ENCODE measurements around the gene ZNF146. TPM values are rescaled to one million over a fixed set of nuclear protein-coding genes. Genes with fewer than 3 reads are reported as not detected.
A peak's percentile ranks its signal among the peaks of the same experiment; 100 is the strongest.
"Not testable (repeated sequence)": the region's sequence is repeated elsewhere in the genome, so short reads cannot be mapped to it uniquely, and the experiment has no call there.

ZNF146 gene
- 60.5 TPM for polyA plus RNA-seq (ENCODE audit: insufficient read length)

DNA sequence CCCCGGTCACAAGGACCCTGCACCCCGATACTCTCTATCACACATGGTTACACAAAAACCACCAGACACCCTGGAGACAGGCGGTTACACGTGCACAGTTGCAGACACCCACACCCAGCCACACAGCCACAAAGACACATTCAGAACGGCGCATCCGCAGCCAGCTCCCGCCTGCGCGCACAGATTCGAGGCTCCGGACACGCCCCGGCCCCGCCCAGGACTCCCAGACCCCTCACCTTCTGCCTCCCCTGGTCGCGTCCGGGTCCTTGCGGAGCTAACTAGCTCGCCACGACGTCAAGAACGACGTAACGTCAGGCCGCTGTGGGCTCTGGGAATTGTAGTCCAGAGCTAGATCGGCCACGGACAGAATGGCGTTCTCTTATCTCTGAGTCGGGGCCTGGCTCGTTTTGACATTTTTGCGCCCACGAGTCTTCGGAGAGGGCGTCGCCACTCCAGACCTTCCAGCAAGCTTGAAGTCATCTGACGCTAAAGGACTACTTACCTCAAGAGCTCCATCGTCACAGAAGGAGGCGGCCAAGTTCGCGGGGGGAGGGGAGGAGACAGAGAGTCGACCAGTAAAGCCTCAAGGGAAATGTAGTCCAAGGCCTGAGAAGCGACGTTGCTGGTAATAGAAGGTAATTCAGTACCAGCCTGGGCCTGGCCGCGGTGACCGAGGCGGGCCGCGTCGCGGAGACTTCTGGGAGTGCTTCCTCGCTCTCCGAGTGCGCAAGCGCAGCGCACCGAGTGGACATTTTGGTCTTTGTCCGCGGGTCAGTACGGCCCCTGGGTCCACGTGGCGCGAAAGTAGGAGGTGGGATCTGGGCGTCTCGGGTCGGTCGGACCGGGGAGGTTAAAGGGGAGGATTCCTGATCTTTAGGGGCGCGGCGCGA is at the start of gene ZNF146, which contains the start of gene ZNF565:
TSS of gene ZNF146 (plus strand) at position 721 of the 890 bp plus-strand sequence. CDS start 21,335 bp downstream, outside the sequence.
TSS of gene ZNF565 (minus strand) at position 280 of the 890 bp plus-strand sequence. CDS start 12,680 bp downstream, outside the sequence.
- DNase-seq (ENCODE audit: low read depth), result peak; percentile 96

DNA sequence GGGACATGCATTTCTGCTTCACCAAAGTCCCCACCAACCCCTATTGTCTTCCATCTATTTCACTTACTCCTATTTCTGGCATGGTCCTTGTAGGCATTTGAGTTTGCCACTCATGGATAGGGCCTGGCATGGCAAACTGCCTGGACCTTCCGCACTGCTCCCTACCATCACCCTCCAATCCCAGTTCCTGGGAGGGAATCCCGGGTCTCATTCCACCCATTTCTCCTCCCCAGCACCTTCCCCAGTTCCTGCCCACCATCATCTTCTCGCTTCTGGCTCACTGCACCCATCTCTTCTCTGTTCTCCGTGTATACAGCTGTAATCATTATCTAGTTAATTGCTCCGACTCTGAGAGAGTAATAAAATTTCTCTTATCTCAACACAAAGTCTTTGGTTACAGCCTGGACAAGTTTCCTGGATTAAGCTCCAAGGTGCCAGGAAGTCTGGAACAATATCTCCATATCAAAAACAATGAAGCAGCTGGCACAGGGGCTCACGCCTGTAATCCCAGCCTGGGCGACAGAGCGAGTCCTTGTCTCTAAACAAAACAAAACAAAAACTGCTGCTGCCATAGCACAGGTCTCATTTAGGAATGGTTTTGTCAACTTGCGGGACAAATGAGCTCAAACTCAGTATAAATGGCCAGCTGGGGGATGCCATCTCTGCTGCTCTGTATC is 45.7 kb upstream of the ZNF146 start:
- DNase-seq (ENCODE audit: low read depth), result no peak

- DNase-seq (ENCODE audit: low read depth), result no peak
Observed at GRCh38 chr19:36172852-36173251, 42.1 kb upstream of the ZNF146 start.

DNA sequence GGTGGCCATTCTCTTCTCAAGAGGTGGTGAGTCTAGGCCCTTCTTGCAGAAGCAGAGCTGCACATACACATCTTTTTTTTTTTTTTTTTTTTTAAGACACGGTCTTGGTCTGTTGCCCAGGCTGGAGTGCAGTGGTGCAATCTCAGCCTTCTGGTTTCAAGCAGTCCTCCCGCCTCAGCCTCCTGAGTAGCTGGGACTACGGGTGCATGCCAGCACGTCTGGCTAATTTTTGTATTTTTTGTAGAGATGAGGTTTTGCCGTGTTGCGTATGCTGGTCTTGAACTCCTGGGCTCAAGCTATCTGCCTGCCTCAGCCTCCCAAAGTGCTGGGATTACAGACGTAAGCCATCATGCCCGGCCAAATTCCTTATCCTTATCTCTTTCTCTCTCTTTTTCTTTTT is 41.1 kb upstream of the ZNF146 start:
- DNase-seq (ENCODE audit: low read depth), result not testable (repeated sequence)

DNA sequence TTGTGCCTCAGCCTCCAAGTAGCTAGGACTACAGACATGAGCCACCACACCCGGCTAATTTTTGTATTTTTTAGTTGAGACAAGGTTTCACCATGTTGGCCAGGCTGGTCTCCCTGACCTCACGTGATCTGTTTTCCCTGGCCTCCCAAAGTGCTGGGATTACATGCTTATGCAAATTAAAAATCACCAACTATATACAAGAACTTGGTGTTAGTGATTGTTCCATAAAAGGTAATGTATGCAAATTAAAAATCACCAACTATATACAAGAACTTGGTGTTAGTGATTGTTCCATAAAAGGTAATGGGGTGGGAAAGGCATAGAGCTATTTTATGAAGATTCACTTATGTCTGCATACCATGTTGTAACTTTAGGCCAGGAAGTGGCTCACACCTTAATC is 35.8 kb upstream of the ZNF146 start:
- DNase-seq (ENCODE audit: low read depth), result not testable (repeated sequence)

- no peak for DNase-seq (ENCODE audit: low read depth)
Observed at GRCh38 chr19:36182612-36183244, 32.2 kb upstream of the ZNF146 start.

DNA sequence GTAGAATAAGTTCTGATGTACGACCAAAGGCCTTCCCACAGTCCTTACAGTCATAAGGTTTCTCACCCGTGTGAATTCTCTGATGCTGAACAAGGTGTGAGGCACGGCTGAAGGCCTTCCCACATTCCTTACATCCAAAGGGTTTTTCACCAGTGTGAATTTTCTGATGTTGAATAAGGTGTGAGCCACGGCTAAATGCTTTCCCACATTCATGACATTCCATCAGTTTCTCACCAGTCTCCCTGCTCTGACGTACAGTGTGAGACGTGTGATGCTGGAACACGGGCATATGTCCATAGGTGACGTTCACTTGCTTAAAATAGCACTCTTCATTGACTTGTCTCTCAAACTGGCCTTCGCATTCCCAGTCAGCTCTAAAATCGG is 31.7 kb upstream of the ZNF146 start:
- no peak for DNase-seq (ENCODE audit: low read depth)

DNA sequence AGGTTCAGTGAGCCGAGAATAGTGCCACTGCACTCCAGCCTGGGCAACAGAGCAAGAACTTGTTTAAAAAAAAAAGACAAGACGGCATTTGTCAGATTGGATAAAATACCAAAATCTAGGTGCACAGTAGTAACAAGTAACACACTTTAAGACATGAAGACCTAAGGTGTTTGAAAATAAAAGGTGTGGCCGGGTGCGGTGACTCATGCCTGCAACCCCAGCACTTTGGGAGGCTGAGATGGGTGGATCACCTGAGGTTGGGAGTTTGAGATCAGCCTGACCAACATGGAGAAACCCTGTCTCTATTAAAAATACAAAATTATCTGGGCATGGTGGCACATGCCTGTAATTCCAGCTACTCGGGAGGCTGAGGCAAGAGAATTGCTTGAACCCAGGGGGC is 28.2 kb upstream of the ZNF146 start:
- not testable (repeated sequence) for DNase-seq (ENCODE audit: low read depth)

DNA sequence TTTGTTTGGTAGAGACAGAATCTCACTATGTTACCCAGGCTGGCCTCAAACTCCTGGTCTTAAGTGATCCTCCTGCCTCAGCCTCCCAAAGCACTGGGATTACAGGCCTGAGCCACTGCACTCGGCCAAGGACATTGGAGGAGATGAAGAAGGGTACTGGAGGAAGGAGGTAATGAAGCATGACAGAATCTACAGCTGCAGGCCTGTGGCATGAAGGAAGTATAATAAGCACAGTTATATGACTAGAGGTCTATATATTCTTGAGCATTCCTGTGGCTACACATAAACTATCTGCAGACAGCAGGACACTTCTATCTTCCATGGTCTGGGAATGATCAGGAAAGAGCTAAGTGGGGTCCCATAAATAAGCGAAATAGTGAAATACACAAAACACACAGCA is 18.7 kb upstream of the ZNF146 start:
- DNase-seq (ENCODE audit: low read depth), result no peak

DNA sequence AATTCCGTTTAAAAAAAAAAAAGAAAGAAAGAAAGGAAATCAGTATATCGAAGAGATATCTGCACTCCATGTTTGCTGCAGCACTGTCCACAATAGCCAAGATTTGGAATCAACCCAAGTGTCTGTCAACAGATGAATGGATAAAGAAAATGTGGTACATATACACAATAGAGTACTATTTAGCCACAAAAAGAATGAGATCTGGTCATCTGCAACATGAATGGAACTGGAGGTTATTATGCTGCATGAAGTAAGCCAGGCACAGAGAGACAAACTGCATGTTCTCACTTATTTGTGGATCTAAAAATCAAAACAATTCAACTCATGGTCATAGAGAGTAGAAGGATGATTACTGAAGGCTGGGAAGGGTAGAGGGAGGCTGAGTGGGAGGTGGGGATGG is 16.8 kb upstream of the ZNF146 start:
- no peak for DNase-seq (ENCODE audit: low read depth)

GRCh38 chr19:36201684-36202083 is 13.2 kb upstream of the ZNF146 start:
- no peak for DNase-seq (ENCODE audit: low read depth)

DNA sequence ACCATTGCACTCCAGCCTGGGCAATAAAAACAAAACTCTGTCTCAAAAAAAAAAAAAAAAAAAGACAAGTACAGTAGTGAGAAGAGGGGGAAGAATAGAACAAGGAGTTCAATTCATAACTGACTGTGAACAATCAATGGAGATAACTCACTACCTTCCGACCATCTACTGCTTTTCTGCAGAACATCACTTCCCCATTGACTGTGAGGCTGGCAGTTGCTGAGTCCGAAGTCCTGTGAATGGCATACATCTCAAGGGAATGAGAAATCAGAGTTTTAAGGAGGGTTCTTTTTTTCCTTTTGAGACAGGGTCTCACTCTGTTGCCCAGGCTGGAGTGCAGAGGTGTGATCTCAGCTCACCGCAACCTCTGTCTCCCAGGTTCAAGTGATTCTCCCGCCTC is 11.6 kb upstream of the ZNF146 start:
- no peak for DNase-seq (ENCODE audit: low read depth)

DNA sequence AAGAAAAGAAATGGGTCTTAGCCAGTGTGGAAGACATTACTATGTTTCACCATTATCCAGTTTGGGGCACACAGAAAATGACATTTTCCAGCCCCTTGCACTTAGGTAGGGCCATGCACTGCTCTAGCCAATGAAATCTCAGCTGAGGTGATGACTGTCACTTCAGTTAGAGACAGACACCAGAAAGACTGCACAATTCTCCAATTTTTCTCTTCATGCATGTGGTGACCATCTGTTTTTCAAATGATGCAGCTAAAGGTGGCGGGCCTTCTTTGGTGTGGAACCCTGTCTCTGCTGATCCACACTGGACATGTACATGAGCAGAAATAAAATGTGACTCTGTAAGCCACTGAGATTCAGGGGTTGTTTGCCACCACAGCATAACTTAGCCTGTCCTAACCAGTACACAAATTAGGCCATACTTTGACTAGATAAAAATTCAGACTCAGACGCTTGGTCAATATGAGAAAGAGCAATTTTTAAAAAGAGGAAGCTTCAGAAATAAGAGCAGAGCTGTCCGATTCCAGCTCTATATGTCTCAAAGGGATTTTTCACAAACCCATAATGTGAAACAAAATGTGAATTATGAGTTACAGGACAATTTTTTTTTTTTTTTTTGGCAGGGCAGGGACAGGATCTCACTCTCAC is 7.2 kb upstream of the ZNF146 start:
- DNase-seq (ENCODE audit: low read depth), result no peak

GRCh38 chr19:36209372-36209771 is 5.5 kb upstream of the ZNF146 start:
- DNase-seq (ENCODE audit: low read depth), result no peak

DNA sequence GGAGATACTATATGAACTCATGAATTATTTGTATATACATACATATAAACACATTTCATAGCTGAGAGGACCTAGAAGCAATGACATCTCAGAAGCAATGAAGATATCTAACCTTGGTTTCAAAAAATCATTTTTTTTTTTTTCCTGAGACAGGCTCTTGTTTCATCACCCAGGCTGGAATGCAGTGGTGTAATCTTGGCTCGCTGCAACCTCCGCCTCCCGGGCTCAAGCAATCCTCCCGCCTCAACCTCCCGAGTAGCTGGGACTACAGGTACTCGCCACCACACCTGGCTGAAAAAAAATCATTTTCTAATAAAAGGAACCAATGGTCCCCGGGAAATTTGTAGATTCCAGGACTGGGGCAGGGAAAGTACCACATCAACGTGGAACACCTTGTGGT is 4.4 kb upstream of the ZNF146 start:
- no peak for DNase-seq (ENCODE audit: low read depth)

GRCh38 chr19:36212895-36213294 is 2.0 kb upstream of the ZNF146 start:
- no peak for DNase-seq (ENCODE audit: low read depth)

GRCh38 chr19:36215276-36216123 is 594 bp downstream of the ZNF146 start:
- DNase-seq (ENCODE audit: low read depth), result peak; percentile 28

DNA sequence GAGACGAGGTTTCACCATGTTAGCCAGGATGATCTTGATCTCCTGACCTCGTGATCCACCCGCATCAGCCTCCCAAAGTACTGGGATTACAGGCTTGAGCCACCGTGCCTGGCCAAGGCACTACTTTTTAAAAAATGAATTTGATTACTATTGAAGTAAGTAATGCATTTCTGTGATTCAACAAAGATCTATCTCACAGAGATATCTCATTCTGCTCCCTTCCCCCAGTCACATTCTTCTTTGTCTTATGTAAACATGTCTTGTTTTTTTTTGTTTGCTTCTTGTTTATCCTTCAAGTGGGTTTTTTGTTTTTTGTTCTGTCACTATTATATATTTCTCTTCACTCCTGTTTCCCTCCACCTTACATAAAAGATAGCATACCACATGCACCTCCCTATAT is 6.6 kb downstream of the ZNF146 start:
- no peak for DNase-seq (ENCODE audit: low read depth)

- no peak for DNase-seq (ENCODE audit: low read depth)
Observed at GRCh38 chr19:36222503-36222902, 7.6 kb downstream of the ZNF146 start.

DNA sequence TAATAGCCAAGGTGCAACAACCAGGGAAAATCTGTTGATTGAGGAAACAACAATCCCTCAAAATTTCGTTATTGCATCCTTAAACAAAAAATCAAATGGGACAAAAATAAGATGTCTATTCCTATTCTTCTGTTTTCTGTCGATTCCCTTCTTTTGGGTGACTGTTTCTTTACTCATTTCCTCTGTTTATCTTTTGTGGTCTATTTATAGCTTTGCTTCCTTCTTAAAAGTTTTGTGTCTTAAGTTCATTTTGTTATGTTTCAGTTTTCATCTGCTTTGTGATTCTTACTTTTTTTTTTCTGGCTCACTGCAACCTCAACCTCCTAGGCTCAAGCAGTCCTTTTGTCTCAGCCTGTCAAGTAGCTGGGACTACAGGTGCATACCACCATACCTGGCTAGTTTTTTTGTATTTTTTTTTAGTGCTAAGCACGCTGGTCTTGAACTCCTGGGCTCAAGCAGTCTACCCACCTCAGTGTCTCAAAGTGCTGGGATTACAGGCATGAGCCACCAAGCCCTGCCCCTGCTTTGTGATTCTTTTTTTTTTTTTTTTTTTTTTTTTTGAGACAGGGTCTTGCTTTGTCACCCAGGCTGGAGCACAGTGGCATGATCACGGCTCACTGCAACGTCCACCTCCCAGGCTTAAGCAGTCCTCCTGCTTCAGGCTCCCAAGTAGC is 10.4 kb downstream of the ZNF146 start:
- no peak for DNase-seq (ENCODE audit: low read depth)
